G401 (cell line): ENCODE results near the gene RREB1. TPM values are rescaled to one million over a fixed set of nuclear protein-coding genes. Genes with fewer than 3 reads are reported as not detected.

Source experiments
- DNase-seq: peaks from one replicate; pipeline ENCODE4 v3.0.0-alpha.2; 2015; ENCODE audit warnings: low spot score
- in situ Hi-C: cut with HindIII; loops from 2 replicates; pipeline ENCODE4 v1.10.0; 2016; ENCODE audit warnings: low sequenced_read_pairs, mixed read lengths
- total RNA-seq: library from RNA; depleted of rRNA; stranded (reverse); fragments of >200 nt; shearing (Covaris generic); gene quantifications from 2 replicates; pipeline ENCODE4 v1.2.3, GENCODE V29; 2014

The RREB1 gene
- total RNA-seq, 1 experiment from 2014 or later, result 8.5 TPM

DNA sequence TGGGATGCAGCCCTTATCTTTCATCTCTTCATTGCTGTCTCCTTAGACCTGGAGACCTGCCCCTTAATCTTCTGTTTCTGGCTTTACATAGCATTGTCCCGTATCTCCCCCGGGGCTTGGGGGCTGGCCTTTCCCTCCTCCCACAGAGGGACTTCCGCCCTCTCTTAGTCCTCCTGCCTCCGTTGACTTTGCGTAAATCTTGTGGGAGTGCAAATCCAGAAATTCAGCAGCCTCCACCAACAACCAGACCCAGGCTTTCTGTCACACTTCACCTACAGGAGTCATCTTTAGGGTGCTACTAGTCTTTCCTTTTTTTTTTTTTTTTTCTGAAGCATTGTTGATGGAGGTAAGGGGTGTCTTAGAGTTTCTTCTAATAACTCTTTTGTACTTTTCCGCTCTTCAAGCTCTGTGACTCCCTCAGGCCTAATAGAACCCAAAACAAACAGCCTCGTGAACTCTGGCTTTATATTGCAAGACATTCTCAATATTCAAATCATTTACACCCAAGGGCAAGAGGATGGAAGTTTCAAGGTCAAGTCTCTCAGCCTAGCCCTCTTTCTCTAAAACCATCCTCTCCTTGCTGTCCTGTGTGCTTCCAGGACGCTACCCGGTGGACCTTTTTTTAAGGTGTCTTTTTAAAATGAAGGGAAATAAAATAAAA is 66.2 kb downstream of the RREB1 start:
- DNase-seq, result no peak

DNA sequence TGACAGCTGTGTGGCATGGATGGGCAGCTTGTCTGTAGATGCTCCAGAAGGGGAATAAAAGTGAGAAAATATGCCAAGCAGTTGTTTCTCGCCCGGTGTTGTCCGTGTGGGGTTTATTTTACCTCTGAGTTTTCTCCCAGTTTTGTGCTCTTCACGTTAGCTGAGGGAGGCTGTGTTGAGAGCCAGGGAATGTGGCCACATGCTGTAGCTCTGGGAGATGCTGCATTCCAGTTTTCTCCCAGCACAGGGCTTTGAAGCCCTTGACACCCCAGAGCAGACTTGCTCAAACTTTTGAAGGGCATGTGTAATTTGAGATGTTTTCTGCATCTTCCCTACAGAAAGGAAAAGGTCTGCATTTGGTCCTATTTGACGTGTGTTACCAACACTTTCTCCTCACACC is 67.7 kb downstream of the RREB1 start:
- in situ Hi-C loops, result no loop called here
- no peak for DNase-seq

More for the DNA sequence above, 66.2 kb downstream of the RREB1 start:
- in situ Hi-C loops, result no loop called here

DNA sequence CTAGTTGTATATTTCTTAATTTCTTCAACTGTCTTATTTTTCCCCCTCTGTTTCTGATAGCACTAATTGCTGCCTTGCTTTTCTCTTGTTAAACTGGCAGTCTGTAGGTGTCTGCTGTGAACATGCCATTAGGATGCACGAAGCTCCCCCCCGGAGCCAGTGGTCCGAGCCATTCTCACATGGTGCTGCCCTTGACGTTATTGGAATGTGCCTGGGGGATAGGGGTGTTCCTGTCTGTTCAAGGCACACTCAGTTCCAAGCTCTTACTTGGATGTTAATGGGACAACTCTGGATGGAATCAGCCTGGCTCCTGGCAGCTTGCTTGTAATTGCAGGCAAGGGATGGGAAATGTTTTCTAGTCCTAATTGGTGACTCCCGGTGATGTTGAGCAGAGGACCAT is 68.4 kb downstream of the RREB1 start:
- in situ Hi-C loops, result no loop called here
- DNase-seq, result no peak

DNA sequence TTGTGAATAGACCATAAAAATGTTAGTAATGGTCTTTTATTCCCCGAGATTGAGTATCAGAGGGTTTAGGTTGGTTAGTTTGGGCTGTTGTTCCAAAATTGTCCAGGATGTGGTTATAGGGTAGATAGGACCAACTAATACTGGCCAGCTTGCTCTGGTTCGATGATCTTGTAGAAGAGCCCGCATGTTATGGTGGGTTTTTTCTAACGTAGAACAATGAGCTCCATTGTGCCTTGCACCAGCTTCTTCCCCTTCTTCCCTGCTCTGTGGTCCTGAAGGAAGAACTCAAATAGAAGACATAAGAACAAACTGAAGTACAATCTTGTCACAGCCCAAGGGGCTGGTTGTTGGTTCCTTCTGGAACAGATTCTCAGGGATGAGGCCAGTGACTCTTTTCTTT is 70.5 kb downstream of the RREB1 start:
- in situ Hi-C loops, result no loop called here
- no peak for DNase-seq

DNA sequence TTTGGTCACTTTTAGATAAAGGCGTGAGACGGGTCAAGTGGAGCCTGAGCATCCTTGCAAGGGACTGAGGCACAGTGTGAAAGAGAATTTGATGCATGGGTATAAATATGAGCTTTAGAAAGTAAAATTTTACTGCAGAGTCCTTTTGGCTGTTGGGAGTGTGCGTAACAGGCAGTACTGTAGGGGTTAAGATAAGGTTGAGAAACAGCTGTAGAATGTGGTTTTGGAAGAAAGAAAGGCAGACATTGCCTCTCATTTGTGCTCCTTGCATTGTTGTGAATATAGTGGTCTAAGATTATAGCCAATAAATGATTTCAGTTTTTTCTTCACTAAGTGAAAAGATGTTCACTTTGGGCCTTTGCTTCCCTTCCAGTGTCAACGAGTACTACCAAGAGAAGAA is 73.0 kb downstream of the RREB1 start:
- in situ Hi-C loops, result no loop called here
- no peak for DNase-seq

DNA sequence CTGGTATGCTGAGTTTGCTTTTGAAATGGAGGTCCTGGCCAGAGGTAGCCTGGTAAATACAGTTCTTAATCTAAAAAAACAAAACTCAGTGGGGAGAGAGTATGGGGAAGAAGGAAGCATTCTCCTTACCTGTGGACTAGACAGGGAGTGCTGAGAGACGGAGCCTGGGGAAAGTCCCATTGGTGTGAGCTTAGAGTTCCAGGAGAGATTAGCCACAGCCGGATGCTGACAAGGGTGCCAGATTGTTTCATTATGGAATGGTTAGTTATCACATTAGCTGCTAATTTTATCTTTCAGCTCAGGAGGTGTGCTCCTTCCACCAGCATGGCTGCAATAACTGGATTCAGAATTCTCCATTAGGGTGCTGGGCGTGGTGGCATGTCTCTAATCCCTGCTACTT is 75.9 kb downstream of the RREB1 start:
- in situ Hi-C loops, result no loop called here
- no peak for DNase-seq

DNA sequence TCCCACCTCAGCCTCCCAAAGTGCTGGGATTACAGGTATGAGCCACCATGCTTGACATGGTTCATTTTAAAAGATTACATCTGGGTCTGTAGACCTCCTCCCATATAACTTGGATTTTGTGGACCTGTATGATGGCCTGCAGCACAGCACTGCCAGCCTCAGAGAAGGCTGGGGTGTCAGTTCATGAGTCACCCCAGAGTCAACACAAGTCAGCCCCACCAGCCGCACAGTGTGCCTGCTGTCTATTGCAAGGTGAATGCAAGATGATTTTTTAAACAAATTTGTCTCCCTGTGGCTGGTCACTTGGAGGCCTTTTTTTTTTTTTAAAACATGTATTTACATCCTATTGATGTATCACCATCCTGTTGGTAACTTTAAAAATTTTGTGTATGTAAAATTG is 76.7 kb downstream of the RREB1 start:
- no peak for DNase-seq
- in situ Hi-C loops, result no loop called here

DNA sequence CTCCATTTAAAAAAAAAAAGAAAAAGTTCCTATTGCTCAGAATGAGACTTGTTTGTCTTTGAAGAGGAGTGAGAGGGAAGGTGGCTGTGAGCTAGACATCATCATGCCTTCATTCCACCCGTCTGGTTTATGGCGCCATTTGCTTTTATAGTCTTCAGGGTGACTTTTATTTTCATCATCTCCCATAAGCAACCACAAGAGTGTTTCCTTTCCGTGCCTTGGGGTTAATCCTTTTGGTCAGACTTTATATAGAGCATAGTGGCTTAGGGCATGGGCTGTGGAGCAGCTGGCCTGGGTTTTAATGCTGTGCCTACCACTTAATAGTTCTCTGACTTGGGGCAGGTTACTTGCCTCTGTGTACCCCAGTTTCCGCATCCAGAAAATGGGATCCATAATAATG is 77.8 kb downstream of the RREB1 start:
- in situ Hi-C loops, result no loop called here
- no peak for DNase-seq

DNA sequence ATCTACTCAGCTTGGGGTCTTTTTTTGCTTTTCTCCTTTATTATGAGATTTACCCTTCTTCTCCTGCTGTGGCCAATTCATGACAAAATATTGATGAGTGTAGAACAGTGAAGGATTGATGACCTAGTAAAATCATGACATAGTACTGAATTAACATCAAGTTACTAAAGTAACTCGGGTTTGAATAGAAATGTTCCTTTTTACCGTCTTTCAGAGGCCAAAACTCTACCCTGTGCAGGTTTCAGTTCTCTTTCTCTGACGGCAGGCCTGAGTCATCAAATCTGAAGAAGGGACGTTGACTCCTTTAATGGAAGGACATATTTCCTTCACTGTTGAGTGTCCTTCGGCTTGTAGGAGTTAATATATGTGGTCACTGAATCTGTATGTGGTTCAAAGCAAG is 80.7 kb downstream of the RREB1 start:
- DNase-seq, result no peak
- in situ Hi-C loops, result no loop called here

DNA sequence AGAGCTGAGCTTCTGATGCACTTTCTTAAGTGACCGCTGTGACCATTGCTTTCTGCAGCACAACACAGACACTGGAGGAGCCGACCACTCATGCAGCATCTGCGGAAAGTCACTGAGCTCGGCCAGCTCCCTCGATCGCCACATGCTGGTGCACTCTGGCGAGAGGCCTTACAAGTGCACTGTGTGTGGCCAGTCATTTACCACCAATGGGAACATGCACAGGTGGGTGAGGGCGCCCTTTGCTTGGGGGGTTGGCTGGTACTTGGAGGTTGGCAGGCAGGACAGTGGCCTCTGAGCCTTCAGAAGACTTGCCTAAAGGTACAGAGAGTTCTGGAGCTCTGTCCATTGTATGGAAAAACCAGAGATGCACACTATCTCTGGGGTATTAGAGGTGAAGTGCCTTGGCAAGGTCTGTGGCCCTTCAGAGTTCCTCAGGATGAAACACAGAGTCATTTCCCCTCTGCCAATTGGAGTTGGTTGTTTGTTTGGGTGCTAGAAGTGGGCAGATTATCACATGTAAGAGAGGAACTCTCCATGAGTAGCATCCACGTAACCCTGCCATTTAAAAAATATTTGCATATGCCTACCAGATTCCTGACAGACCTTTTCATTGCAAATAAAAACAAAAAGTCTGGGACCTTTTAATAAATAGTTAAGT is 81.5 kb downstream of the RREB1 start:
- in situ Hi-C loops, result no loop called here
- DNase-seq, result no peak

DNA sequence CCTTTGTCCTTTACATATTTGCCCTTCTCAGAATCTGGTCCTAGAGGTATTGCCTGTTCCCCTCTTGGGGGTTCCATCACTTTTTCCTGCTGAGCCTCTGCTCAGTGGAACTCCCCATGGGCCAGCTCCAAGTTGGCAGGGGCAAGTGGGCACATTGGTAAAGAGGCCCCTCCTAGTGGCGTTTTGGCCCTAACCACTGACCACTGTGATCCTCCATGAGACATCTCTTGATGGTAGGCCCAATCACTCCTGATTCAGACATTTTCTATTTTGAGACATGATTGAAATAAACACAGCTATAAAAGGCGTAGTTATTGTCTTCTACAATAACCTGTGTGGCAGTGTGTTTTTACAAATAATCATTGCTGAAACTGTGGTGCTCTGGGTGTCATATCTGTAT is 83.0 kb downstream of the RREB1 start:
- in situ Hi-C loops, result no loop called here
- DNase-seq, result no peak

DNA sequence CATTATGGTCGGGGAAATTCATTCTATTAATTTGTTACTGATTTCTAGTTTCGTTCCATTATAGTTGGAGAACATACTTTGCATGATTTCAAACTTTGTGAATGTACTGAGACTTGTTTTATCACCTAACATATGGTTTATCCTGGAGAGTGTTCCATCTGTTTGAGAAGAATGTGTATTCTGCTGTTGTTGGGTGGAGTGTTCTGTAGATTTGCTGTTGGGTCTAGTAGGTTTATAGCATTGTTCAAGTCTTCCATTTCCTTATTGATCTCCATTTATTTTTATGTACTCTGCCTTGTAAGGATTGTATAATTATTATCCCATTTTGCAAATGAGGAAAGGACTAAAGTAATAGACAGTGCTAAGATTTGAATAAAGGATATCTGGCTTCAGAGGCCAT is 85.4 kb downstream of the RREB1 start:
- in situ Hi-C loops, result no loop called here
- DNase-seq, result no peak

DNA sequence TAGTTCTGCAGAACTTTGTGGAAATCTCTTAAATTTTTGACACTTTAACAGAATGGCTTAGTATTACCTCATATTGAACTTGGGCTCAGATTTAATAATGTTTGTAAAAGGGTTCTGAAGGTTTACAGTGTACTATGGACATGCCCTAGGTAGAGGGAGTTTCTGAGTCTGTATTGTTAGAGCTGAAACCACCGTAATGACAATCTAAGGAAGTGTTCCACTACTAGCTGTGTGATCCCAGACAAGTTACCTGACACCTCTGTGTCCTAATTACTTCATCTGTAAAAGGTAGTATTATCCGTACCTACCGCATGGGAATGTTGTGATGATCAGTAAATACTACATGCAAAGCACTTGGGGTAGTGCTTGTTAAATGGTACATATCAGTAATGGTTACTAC is 86.9 kb downstream of the RREB1 start:
- in situ Hi-C loops, result no loop called here
- no peak for DNase-seq

DNA sequence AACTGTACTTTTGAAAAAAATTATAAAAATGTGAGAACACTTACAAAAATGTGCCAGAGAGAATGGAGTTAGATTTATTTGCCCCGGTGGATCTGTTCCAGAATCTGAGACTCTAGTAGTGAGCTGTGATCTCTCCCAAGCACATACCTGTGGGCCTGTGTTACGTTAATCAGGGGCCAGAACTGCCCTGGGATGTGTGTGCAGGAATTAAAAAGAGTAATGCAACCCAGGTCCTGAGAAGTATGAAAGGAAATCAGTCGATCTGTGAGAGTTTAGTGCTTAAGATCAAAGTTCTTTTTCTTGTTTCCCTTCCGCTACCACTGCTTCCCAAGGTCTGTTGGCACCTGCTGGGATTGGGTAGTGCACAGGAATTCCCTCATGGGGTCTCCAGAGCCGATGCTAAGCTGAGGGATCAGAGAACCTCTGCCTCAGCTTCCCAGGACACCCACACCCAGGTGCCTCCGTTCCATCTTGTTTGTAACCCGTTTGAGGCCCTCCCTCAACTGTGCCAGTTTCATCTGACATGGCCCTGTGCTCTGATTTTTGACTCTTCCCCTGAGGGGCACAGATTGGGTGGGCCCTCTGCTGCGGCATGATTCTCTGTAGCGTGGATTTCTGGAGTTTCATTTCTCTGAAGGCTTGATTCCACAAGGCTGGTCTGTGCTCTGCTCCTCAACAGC is 87.7 kb downstream of the RREB1 start:
- in situ Hi-C loops, result no loop called here
- DNase-seq, result no peak

DNA sequence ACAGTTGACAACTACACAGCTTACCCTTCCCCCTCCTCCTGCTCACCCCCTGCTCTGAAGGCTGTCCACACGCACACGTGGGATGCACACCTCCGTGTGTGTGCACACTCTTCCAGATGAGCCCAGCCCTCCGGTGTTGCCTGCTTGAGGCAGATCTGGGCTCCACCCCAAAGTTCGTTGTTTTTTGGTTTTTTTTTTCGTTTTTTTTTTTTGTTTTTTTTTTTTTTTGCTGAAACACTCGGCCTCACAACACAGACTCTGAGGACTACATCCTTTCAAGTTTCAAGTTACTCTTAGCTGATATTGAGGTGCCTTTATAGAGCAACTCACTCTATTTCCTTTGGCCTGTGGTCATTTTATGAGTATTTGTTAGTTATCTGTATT is 88.2 kb downstream of the RREB1 start:
- in situ Hi-C loops, result no loop called here
- no peak for DNase-seq

DNA sequence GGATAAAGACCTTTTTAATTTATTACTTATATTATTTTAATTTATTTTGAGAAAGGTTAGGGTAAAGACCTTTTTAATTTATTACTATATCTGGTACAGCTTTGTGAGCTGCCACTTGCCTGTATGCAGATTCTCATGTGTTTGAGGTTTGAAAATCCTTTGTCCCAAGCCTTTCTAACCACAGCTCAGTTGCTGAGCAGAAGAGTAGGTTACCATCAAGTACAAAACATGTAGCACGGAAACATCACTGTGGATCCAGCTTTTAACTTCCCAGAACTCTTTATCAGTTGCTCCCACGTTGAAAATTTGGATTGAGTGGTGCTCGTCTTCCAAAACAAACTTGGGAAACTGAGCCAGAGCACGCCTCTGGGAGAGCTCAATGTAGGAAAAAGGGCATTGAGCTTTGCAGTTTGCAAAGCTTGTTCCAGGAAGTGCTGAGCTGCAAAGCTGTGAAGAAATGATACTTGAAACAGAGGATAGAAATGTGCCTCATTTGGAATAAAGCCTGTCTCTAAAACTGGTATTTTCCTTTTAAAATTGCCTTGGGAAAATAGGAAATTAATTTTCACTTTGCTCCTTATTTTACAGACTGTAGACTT is 89.0 kb downstream of the RREB1 start:
- in situ Hi-C loops, result no loop called here

DNA sequence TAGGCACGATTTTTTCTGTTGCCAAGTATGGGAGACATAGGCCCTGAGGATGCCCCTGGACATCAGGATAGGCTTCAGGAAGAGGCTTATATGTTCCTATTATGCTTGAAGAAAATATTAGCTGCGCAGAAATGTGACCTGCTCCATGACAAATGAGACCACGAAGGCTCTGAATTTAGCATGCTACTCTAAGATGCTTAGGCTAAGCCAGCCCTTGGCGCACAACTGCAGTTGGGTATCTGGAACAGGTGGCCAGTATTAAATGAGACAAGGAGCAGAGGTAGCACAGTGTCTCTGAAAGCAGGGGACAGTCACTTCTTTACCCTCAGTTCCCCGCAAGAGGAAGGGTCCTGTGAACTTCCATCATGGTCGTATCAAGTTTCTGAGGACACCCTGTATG is 90.0 kb downstream of the RREB1 start:
- in situ Hi-C loops, result no loop called here

More for the DNA sequence above, 89.0 kb downstream of the RREB1 start:
- DNase-seq, result no peak

DNA sequence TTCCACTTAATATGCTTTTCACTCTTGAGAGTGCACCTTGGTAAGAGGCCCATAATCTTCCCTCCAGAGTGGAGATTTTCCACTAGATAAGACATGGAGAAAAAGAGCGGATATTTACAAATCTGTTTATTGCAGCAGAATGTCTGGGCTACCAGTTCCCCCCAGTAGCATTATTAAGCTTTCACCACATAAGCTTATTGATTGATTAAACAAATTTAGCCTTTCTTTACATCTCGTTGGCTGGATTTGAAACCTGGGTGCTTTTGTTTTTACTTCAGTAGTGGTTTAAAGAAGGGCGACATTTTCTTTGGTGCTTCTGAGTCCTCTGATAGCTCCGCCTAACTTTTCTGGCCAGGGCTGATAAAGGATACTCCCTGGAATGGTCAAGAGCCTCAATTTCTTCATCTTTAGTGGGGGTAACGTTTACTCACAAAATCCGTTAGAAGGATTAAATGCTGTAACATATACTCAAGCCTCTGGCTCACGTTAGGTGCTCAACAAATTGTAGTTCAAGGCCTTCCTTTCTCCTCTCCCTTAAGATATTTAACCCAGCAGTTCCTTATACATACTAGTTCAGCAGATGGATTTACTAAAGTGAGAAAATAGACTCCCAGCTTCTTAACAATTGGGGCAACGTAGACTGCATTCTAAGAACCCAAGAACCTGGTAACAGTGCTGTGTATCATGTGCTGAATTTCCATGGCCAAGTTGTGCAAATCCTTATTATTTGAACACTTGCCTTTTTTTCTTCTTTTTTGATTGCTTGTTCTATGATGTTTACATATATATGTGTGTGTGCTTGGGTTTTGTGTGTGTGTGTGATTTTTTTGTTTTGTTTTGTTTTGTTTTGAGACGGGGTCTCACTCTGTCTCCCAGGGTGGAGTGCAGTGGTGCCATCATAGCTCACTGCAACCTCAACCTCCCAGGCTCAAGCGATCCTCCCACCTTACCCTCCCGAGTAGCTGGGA is 91.4 kb downstream of the RREB1 start:
- in situ Hi-C loops, result no loop called here
- DNase-seq, result no peak

More for the DNA sequence above, 90.0 kb downstream of the RREB1 start:
- DNase-seq, result no peak
